A172 (cell line): ENCODE results near the gene MLPH. TPM values are rescaled to one million over a fixed set of nuclear protein-coding genes. Genes with fewer than 3 reads are reported as not detected.
"Not testable (repeated sequence)": the region's sequence is repeated elsewhere in the genome, so short reads cannot be mapped to it uniquely, and the experiment has no call there.

Experiments used
- DNase-seq: peaks from one replicate; pipeline ENCODE4 v3.0.0-alpha.2; 2015; ENCODE audit warnings: low spot score
- total RNA-seq: library from RNA; depleted of rRNA; stranded (reverse); fragments of >200 nt; shearing (Covaris generic); gene quantifications from 2 replicates; pipeline ENCODE4 v1.2.3, GENCODE V29; 2014

The MLPH gene
- total RNA-seq, 1 experiment from 2014 or later = 17.7 TPM

- peak; percentile 69 for DNase-seq
Measured at GRCh38 chr2:237581751-237582746, 95.0 kb downstream of the MLPH start.

GRCh38 chr2:237583385-237584295 lies 96.6 kb downstream of the MLPH start:
- DNase-seq = no peak

- no peak for DNase-seq
Measured at GRCh38 chr2:237585590-237586221, 98.7 kb downstream of the MLPH start.

GRCh38 chr2:237588044-237588696 lies 101.1 kb downstream of the MLPH start:
- DNase-seq = no peak

GRCh38 chr2:237590272-237591140 lies 103.5 kb downstream of the MLPH start, which contains the start of gene RAB17:
TSS of gene RAB17 (minus strand) at chr2:237590734. CDS start at chr2:237586154, 4,580 bp downstream.
- DNase-seq = peak; percentile 49

- DNase-seq = no peak
Measured at GRCh38 chr2:237591141-237591881, 104.3 kb downstream of the MLPH start.

GRCh38 chr2:237592425-237592980 lies 105.5 kb downstream of the MLPH start:
- no peak for DNase-seq

GRCh38 chr2:237593036-237593435 lies 106.0 kb downstream of the MLPH start:
- no peak for DNase-seq

- DNase-seq = no peak
Measured at GRCh38 chr2:237593596-237594320, 106.7 kb downstream of the MLPH start.

- peak; percentile 46 for DNase-seq
Measured at GRCh38 chr2:237594514-237594871, 107.4 kb downstream of the MLPH start.

GRCh38 chr2:237595829-237596519 lies 108.9 kb downstream of the MLPH start:
- not testable (repeated sequence) for DNase-seq

GRCh38 chr2:237596520-237597195 lies 109.6 kb downstream of the MLPH start:
- DNase-seq = no peak

- DNase-seq = no peak
Measured at GRCh38 chr2:237597196-237598145, 110.4 kb downstream of the MLPH start.

GRCh38 chr2:237598468-237599208 lies 111.6 kb downstream of the MLPH start:
- no peak for DNase-seq

GRCh38 chr2:237599465-237600110 lies 112.5 kb downstream of the MLPH start:
- no peak for DNase-seq
